Keratinocyte (primary cell): ENCODE data around the gene PDE4DIP. TPM values are rescaled to one million over a fixed set of nuclear protein-coding genes. Genes with fewer than 3 reads are reported as not detected.
"Not testable (repeated sequence)": the region's sequence is repeated elsewhere in the genome, so short reads cannot be mapped to it uniquely, and the experiment has no call there.

Experiments used
- DNase-seq: peaks from one replicate; pipeline ENCODE4 v3.0.0-alpha.2; 2011; ENCODE audit warnings: low read depth, missing footprints, low spot score
- FAIRE-seq: peaks from 2 replicates; lab custom pipeline; 2011; peaks lifted over from hg19 to GRCh38; lab: Jason Lieb, UNC
- H2AFZ ChIP-seq: 2 replicates; pipeline ENCODE4 v1.6.0; 2012; ENCODE audit warnings: low read length, control low read depth, inconsistent platforms; ENCODE audit not compliant: control insufficient read depth
- H3K27ac ChIP-seq: 2 replicates; pipeline ENCODE4 v1.5.1; 2011; ENCODE audit warnings: low read length; ENCODE audit not compliant: control insufficient read depth, insufficient read depth
- H3K27me3 ChIP-seq: 3 replicates; pipeline ENCODE4 v1.6.0; 2011; ENCODE audit warnings: low read length; ENCODE audit not compliant: control insufficient read depth, insufficient read depth; ENCODE audit errors: extremely low read depth
- H3K36me3 ChIP-seq, 2 experiments: 2 replicates in 1 of 2; 3 replicates in 1 of 2; pipeline ENCODE4 v1.5.1; 2011; ENCODE audit warnings: low read length in 2 of 2, mild to moderate bottlenecking in 1 of 2; ENCODE audit not compliant: control insufficient read depth in 2 of 2, insufficient read depth in 2 of 2; ENCODE audit errors: extremely low read depth in 1 of 2
- H3K4me1 ChIP-seq: 3 replicates; pipeline ENCODE4 v1.5.1; 2011; ENCODE audit warnings: low read length; ENCODE audit not compliant: control insufficient read depth, insufficient read depth; ENCODE audit errors: extremely low read depth
- H3K4me2 ChIP-seq: 3 replicates; pipeline ENCODE4 v1.6.0; 2011; ENCODE audit warnings: low read depth, low read length; ENCODE audit not compliant: control insufficient read depth, insufficient read depth; ENCODE audit errors: extremely low read depth
- H3K4me3 ChIP-seq, 3 experiments: fragments of 200-600 bp in 1 of 3; sonication (generic) in 1 of 3; 2 replicates in 2 of 3; 3 replicates in 1 of 3; pipeline ENCODE4 v1.5.1; 2011 to 2016; ENCODE audit warnings: low read length in 3 of 3, mild to moderate bottlenecking in 3 of 3, control low read depth in 2 of 3, inconsistent platforms in 1 of 3, low read depth in 1 of 3, mixed read lengths in 1 of 3, mixed run types in 1 of 3, moderate library complexity in 1 of 3; ENCODE audit not compliant: control insufficient read depth in 2 of 3, insufficient read depth in 2 of 3; ENCODE audit errors: extremely low read depth in 1 of 3
- H3K79me2 ChIP-seq: 2 replicates; pipeline ENCODE4 v1.6.0; 2012; ENCODE audit warnings: low read length; ENCODE audit not compliant: control insufficient read depth, insufficient read depth
- H3K9ac ChIP-seq: 3 replicates; pipeline ENCODE4 v1.6.0; 2011; ENCODE audit warnings: low read length; ENCODE audit not compliant: control insufficient read depth, insufficient read depth; ENCODE audit errors: extremely low read depth
- H3K9me1 ChIP-seq: 3 replicates; pipeline ENCODE4 v1.6.0; 2011; ENCODE audit warnings: low read length; ENCODE audit not compliant: control insufficient read depth, insufficient read depth; ENCODE audit errors: extremely low read depth
- H3K9me3 ChIP-seq: 2 replicates; pipeline ENCODE4 v1.5.1; 2012; ENCODE audit warnings: low read depth, low read length; ENCODE audit not compliant: control insufficient read depth
- H4K20me1 ChIP-seq: 3 replicates; pipeline ENCODE4 v1.6.0; 2011; ENCODE audit warnings: low read length; ENCODE audit not compliant: control insufficient read depth, insufficient read depth; ENCODE audit errors: extremely low read depth
- dilution Hi-C: fragments of 300-500 bp; cut with MboI; formaldehyde crosslinking; loops from one replicate; pipeline ENCODE4 v1.7.0; 2020; ENCODE audit warnings: low sequenced_read_pairs; ENCODE audit not compliant: extremely low pct_ligation_motif_present
- polyA plus RNA-seq, 5 experiments: library from polyadenylated mRNA; depleted of rRNA in 3 of 5; stranded (reverse) in 3 of 5; stranded (forward) in 1 of 5; unstranded in 1 of 5; fragments of >200 nt; gene quantifications; 1 replicate in 1 of 5; 2 replicates in 3 of 5; 3 replicates in 1 of 5; pipeline versions ENCODE4 v1.2.1 to v1.2.3, GENCODE V29; 2011 to 2012; ENCODE audit warnings: missing spikeins in 2 of 5, low read depth in 1 of 5, low replicate concordance in 1 of 5

The PDE4DIP gene
- polyA plus RNA-seq, 1 donor (not counting 4 experiments of a cell fraction or from before 2014, with no cell fraction given): 31.5 TPM

GRCh38 chr1:148923798-148924197, 79.6 kb downstream of the PDE4DIP start:
- FAIRE-seq, H3K79me2 ChIP-seq, H3K4me1 ChIP-seq, H3K27ac ChIP-seq, H3K9me3 ChIP-seq, dilution Hi-C loops, H3K4me3 ChIP-seq, H4K20me1 ChIP-seq, H2AFZ ChIP-seq, H3K9me1 ChIP-seq, H3K9ac ChIP-seq, H3K4me2 ChIP-seq, H3K36me3 ChIP-seq, DNase-seq, H3K27me3 ChIP-seq: not testable (repeated sequence)

GRCh38 chr1:148927645-148928044, 83.4 kb downstream of the PDE4DIP start:
- H4K20me1 ChIP-seq, H3K9me1 ChIP-seq, H3K9ac ChIP-seq, dilution Hi-C loops, H3K27me3 ChIP-seq, H3K4me3 ChIP-seq, H3K79me2 ChIP-seq, H3K36me3 ChIP-seq, H3K27ac ChIP-seq, H3K9me3 ChIP-seq, H3K4me2 ChIP-seq, DNase-seq, FAIRE-seq, H2AFZ ChIP-seq, H3K4me1 ChIP-seq: not testable (repeated sequence)

DNA sequence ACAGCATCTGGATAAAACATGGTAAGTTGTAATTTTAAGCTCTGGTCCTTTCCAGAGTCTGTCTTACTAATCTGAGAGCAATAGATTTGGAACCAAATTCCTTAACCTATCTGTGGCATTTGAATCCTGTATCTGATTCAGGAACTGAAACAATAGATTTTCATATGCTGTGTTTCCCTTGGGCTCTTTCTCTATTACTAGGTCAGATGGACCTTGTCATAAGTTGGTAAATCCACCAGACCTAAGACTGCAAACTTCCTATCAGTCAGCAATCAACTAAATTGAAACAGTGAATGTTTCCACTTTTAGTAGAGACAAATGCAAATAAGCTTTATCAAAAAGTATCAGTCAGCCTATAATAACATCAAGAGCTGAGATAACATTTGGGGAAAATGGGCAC, 85.0 kb downstream of the PDE4DIP start:
- H3K27me3 ChIP-seq, H4K20me1 ChIP-seq, H3K9ac ChIP-seq, H3K4me1 ChIP-seq, H3K9me1 ChIP-seq, H3K27ac ChIP-seq, H3K4me3 ChIP-seq, H3K9me3 ChIP-seq, dilution Hi-C loops, H3K36me3 ChIP-seq, H2AFZ ChIP-seq, DNase-seq, H3K4me2 ChIP-seq, H3K79me2 ChIP-seq, FAIRE-seq: not testable (repeated sequence)

- H3K4me3 ChIP-seq, dilution Hi-C loops, H2AFZ ChIP-seq, FAIRE-seq, H3K9me3 ChIP-seq, H4K20me1 ChIP-seq, H3K9ac ChIP-seq, H3K27me3 ChIP-seq, H3K4me1 ChIP-seq, H3K36me3 ChIP-seq, DNase-seq, H3K9me1 ChIP-seq, H3K4me2 ChIP-seq, H3K79me2 ChIP-seq, H3K27ac ChIP-seq: not testable (repeated sequence)
These were observed 91.3 kb downstream of the PDE4DIP start for GRCh38 chr1:148935381-148936002.

DNA sequence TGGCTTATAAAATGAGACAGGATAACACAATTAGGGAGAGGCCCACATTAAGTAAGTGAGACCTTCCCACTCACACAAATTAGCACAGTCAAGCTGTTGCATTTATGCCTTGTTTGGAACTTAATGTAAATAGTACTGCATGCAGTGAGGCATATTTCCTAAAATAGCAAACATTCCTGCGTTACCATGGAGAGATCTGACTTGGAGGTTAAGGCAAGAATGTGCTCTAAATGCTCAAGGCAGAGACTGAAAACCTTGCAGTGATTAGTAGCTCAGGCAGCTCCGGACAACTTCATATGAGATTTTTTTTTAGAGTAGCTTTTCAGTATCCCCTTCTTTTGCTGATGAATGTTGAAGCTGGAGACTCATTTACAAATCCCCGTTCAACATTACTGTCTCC, 98.7 kb downstream of the PDE4DIP start:
- H3K4me3 ChIP-seq, DNase-seq, H3K4me1 ChIP-seq, H3K79me2 ChIP-seq, dilution Hi-C loops, H3K27me3 ChIP-seq, H3K9ac ChIP-seq, H3K27ac ChIP-seq, H4K20me1 ChIP-seq, H3K36me3 ChIP-seq, H2AFZ ChIP-seq, H3K9me1 ChIP-seq, H3K4me2 ChIP-seq, H3K9me3 ChIP-seq: not testable (repeated sequence)
- peak; percentile 13 for FAIRE-seq
